GM18505 (cell line): ENCODE results near the gene CFAP20DC.

Experiments
- ATAC-seq: cut with Tn5 transposase; IDR thresholded peaks from one replicate; pipeline ENCODE4 v1.9.1; 2021; ENCODE audit not compliant: unreplicated experiment
- POLR2A ChIP-seq: IDR thresholded peaks from 4 replicates; pipeline ENCODE4 v1.6.1; 2011; ENCODE audit warnings: borderline replicate concordance; ENCODE audit not compliant: insufficient read depth, insufficient read length; ENCODE audit errors: extremely low read depth

Gene CFAP20DC

DNA sequence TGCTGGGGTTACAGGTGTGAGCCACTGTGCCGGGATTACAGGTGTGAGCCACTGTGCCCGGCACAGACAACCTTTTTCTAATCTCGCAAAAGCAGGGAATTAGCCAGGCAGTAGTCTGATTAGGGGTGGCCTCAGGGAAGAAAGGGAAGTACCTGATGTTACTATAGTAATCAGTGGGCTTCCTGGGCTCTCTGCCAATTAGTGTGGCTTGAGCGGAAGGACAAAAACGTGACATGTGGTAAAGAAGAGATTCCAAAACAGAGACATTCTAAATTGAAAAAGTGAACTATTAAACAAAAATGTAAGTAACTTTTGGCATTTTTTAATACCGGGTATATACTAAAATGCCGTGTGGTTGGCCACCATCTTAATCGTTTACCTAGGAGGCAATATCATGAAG is 48.1 kb downstream of the CFAP20DC start:
- no peak for TF ChIP-seq POLR2A
- no peak for ATAC-seq

DNA sequence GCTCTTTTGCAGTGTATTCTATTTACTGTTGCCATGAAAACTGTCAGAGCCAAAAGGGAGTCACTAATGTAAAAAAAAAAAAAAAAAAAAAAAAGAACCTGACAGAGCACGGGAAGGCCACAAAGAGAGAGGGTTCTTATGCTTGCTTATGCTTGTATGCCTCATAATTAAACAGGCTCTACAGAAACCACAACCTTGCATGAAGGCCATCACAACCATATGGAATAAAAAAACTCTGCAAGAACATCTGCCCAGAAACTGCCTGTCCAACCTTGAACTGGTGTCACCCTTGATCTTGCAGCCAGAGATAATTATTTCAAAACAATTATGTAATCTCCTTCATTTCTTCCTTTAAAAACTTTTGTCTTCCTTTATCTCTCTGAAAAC is 50.1 kb downstream of the CFAP20DC start:
- no peak for ATAC-seq
- TF ChIP-seq POLR2A: no peak

DNA sequence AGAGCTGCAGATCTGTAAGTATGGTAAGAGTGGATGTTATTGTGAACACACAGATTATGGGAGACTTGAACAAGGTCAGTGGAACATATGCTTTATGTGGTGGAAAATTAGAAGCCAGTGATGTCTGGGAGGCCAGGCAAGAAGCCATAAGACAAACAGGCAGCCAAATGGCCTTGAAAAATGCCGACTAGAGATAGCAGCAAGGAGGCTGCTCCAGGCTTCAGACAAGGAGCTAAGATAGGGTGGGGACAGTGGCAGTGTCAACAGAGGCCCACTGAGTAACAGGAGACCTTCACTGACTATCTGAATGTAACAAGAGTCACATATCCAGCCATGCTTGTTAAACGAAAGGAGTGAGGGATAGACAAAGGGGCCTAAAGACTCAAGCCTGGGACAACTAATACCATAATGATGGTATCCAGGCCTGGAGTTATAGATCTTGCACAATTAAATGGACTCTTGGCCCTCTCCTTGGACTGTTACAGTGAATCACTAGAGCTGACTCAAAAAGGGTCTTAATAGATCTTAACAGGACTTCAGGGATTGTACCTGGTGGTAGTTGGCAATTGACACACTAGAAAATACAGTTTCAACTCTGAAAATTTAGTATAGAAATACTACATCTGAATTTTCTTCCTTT is 50.6 kb downstream of the CFAP20DC start:
- no peak for TF ChIP-seq POLR2A
- no peak for ATAC-seq

DNA sequence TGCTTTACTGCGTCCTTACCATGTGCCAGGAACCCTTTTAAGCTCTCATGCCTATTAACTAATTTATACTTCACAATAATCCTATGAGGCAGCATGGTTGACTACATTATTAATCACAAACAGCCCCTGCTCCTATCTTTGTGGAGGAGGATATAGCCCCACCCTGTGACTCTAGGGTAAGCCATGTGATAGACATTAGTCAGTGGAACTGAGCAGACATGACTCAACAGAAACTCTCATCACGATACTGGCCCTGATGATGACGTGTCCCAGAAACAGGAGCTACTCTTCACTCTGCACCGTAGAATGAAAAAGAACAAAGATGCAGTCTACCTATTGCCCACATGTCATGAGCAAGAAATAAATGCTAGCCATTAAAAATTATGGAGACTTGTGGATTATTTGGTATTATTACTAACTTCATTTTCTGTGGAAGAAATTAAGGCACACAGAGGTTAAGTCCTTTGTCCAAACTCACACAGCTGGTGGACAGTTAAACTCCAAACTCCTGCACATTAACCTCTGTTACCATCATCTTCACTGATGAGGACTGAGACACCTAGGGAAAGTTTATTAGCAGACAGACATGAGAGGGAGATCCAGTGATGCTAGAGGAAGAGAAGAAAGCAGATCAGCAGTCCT is 51.2 kb downstream of the CFAP20DC start:
- ATAC-seq: no peak
- no peak for TF ChIP-seq POLR2A

DNA sequence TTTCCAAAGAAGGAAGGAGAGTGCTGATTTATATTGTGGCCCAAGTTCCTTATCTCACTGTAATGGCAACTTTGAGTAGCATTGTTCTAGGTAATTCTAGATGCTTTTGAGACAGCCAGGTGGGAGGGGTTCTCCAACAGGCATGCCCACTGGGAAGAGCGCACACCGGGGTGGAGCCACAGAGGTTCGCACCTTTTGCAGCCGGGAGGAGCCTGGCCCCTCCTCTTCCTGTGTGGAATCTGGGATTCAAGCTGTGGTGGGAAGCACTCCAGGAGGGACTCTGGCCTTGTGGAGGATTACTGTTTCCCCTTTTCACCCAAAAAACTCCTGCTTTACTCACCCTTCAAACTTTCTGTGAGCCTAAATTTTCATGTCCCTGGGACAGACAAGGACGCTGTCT is 53.1 kb downstream of the CFAP20DC start:
- TF ChIP-seq POLR2A: no peak
- no peak for ATAC-seq

DNA sequence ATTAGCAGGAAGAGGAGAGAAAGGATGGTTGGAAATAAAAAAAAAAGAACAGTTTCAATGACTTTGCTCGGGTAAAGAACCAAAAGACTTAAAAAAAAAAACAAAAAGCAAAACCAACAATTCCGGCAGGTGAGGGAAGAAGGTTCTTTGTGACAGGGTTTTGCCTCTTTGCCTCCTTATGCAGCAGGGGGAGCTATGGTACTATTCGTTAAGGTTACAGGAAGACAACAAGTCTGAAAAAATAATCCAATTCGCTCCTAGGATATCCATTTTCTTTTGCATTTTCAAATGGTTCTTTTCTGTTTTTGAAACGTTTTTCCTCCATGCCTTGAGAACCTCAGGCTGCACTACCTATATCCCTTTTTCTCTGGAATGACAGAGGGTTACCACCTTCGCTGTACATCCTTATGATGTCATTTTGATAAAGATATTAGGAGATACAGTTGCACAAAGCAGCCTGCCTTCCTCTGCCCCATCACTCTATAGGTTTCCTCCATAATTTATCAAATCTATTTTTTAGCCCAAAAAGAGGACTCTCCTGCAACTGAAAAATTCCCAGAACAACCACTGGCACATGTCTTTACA is 55.0 kb downstream of the CFAP20DC start:
- no peak for ATAC-seq
- TF ChIP-seq POLR2A: no peak

DNA sequence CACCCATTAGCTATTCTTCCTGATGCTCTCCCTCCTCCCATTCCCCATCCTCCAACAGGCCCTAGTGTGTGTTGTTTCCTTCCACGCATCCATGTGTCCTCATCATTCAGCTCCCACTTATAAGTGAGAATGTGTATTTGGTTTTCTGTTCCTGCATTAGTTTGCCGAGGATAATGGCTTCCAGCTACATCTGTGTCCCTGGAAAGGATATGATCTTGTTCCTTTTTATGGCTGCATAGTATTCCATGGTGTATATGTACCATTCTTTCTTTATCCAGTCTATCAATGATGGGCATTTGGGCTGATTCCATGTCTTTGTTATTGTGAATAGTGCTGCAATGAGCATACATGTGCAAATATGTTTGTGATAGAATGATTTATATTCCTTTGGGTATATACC is 56.3 kb downstream of the CFAP20DC start:
- no peak for ATAC-seq
- TF ChIP-seq POLR2A: no peak

DNA sequence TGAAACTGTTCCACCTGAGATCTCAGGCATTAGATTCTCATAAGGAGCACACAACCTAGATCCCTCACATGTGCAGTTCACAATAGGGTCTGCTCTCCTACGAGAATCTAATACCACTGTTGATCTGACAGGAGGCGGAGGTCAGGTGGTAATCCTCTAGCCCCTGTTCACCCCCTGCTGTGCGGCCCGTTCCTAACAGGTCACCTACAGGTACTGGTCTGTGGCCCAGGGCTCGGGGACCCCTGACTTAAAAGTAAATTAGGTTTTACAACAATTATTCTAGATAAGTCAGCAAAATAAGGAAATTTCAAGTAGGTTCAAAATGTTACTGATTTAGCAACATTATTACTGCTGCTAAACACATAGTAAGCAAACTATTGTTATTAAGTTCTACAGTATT is 58.2 kb downstream of the CFAP20DC start:
- no peak for ATAC-seq
- TF ChIP-seq POLR2A: no peak

DNA sequence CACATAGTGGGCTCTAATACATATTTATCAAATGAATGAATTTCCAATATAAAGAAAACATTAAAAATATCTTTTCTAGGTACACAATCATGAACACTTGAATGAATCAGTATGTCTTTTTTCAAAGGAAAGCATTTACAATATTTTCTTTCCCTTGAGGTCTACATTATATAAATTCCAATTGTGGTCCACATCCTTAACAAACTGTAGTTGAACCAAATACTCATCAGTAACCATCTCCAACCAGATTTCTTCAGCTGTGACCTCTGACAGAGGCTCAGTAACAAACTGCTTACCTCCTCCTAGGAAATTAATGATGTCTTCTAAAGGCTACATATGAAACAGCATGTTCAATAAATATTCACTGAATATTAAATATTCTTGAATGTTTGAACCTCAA is 58.8 kb downstream of the CFAP20DC start:
- TF ChIP-seq POLR2A: no peak
- ATAC-seq: no peak

DNA sequence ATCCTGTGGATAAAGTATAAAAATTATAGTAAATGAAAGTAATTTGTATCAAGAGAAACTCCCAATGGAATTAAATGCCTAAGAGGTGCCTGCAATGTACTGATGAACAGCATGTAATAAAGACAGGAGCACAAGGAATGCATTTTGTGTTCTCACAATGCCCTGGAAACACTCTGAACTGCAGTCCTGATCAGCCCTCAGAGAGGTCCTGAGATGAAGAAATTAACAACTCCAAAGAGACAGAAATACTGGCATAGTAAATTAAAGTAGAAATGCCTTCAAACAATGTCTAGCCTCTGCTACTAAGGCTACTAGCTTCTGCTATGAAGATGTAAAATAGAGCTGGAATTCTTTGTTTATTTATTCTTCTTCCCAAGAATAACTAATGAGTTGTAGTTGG is 59.9 kb downstream of the CFAP20DC start:
- no peak for TF ChIP-seq POLR2A
- ATAC-seq: no peak

DNA sequence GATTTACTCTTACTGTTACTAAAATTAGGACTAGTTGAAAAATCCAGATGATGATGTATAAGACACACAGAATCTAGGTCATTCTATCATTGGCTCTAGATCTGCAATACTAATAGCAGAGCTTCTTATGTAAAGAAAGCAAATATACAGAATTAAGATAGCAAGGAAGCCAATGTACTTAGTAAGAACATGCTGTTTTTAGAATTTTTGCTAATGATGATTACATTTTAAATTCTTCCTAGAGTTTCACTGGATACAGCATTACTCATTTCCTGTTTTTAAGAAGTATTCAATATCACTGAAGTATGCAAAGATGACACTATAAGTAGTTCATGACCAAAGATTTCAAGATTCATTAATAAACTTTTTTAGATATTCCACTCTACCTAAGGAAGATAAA is 60.7 kb downstream of the CFAP20DC start:
- ATAC-seq: no peak
- no peak for TF ChIP-seq POLR2A

DNA sequence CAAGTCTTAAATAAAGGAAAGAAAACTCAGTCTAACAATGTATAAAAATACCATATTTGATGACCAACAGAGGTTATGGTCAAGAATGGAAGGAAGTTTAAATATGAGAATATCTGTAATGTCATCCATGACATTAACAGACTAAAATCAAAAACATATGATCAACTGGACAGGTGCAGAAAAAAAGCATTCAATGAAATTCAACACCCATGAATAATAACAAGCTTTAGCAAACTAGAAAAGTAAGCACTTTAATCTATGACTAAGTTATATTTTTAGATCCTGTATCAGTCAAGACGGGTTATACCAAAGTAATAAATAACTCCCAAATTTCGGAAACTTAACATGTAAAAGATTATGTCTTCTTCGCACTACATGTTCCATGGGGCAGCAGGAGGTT is 61.8 kb downstream of the CFAP20DC start:
- no peak for ATAC-seq
- TF ChIP-seq POLR2A: no peak

DNA sequence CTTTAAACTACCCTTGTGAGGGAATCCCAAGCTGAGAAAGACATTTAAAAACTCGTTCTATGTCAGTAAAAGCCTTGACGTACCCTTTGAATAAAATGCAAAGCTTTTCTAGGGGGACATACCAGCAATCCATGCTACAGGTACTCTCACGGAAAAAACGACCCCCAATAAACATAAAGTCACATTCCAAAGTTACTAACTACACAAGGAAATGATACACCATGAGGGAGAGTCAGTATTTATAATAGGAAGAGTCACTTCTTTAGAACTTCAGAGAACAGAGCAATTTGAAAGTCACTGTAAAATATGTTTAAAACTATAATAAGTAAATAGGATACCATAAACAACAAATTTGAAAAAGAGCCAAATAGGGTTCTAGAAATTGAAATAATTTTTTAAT is 63.2 kb downstream of the CFAP20DC start:
- no peak for ATAC-seq

DNA sequence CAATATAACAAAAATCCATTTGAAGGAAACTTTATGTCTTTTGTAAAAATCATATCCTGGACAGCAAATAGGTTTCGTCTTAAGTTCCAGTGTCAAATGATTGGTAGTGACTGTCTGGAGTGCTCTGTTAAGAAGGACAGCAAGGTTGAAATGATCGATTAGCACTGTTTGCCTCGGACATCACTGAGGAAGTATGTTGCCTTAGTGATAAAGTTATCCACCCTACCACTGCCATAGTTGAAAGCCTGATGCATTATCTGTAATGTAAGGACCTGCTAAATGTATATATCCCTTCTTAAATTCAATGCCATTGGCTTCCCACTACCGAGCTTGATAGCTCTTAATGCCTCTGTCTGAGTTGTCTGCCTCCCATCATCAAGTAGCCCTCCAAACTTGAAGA is 70.0 kb downstream of the CFAP20DC start:
- no peak for TF ChIP-seq POLR2A
- ATAC-seq: no peak

More for the DNA sequence above, 63.2 kb downstream of the CFAP20DC start:
- TF ChIP-seq POLR2A: no peak
